ENCODE results near the gene DEDD. TPM values are rescaled to one million over a fixed set of nuclear protein-coding genes. Genes with fewer than 3 reads are reported as not detected.

Gene DEDD
- total RNA-seq, 2 experiments from 2014 or later = 37.1 to 40.6 TPM

Other genes with a start within 250 kb of the DEDD start
- gene ITLN1, start 247.5 kb downstream of the DEDD start, total RNA-seq = not detected
- gene ITLN2, start 177.9 kb downstream of the DEDD start, total RNA-seq = not detected
- 10 to 100 TPM; 13.5 to 14.0 TPM for gene F11R, start 111.5 kb downstream of the DEDD start, total RNA-seq
- 10 to 100 TPM; 62.8 TPM for gene TSTD1, start 93.7 kb downstream of the DEDD start, total RNA-seq
- gene USF1, start 86.7 kb downstream of the DEDD start, total RNA-seq = 10 to 100 TPM; 75.4 to 90.1 TPM
- gene ARHGAP30, start 62.8 kb downstream of the DEDD start, total RNA-seq = 100 to 1,000 TPM; 260 to 273 TPM
- gene NECTIN4, start 43.1 kb downstream of the DEDD start, total RNA-seq = under 1 TPM; 0.12 TPM
- gene KLHDC9, start 34.3 kb downstream of the DEDD start, total RNA-seq = under 1 TPM; 0.52 to 0.85 TPM
- gene PFDN2, start 14.6 kb downstream of the DEDD start, total RNA-seq = 10 to 100 TPM; 82.8 to 98.5 TPM
- 10 to 100 TPM; 36.4 to 40.9 TPM for gene NIT1, start 14.6 kb downstream of the DEDD start, total RNA-seq
- 10 to 100 TPM; 90.7 to 98.4 TPM for gene UFC1, start 21.3 kb upstream of the DEDD start, total RNA-seq
- gene USP21, start 26.8 kb upstream of the DEDD start, total RNA-seq = 10 to 100 TPM; 36.0 to 40.8 TPM
- 10 to 100 TPM; 34.5 to 43.9 TPM for gene PPOX, start 33.8 kb upstream of the DEDD start, total RNA-seq
- gene B4GALT3, start 44.8 kb upstream of the DEDD start, total RNA-seq = 10 to 100 TPM; 47.0 to 53.5 TPM
- gene ADAMTS4, start 66.4 kb upstream of the DEDD start, total RNA-seq = under 1 TPM; 0.30 to 0.38 TPM
- 10 to 100 TPM; 69.4 to 83.9 TPM for gene NDUFS2, start 69.7 kb upstream of the DEDD start, total RNA-seq
- 1 to 10 TPM; 1.1 to 5.8 TPM for gene FCER1G, start 82.6 kb upstream of the DEDD start, total RNA-seq
- not detected for gene APOA2, start 91.0 kb upstream of the DEDD start, total RNA-seq
- 10 to 100 TPM; 19.4 to 27.6 TPM for gene TOMM40L, start 93.4 kb upstream of the DEDD start, total RNA-seq
- gene NR1I3, start 105.5 kb upstream of the DEDD start, total RNA-seq = not detected
- not detected for gene PCP4L1, start 126.1 kb upstream of the DEDD start, total RNA-seq
- gene MPZ, start 177.3 kb upstream of the DEDD start, total RNA-seq = 1 to 10 TPM; 3.9 to 5.9 TPM
- 100 to 1,000 TPM; 144 to 173 TPM for gene SDHC, start 181.7 kb upstream of the DEDD start, total RNA-seq
- not detected for gene CFAP126, start 235.2 kb upstream of the DEDD start, total RNA-seq